Osteocyte (in vitro differentiated cells): Measurements from ENCODE around the gene NOL3. TPM values are rescaled to one million over a fixed set of nuclear protein-coding genes. Genes with fewer than 3 reads are reported as not detected.

ENCODE experiments used
- DNase-seq: peaks from one replicate; pipeline ENCODE4 v3.0.0; 2021; ENCODE audit warnings: mixed read lengths; ENCODE audit not compliant: unreplicated experiment; ENCODE audit errors: extremely low spot score
- H3K27ac Mint-ChIP-seq: one replicate; pipeline ENCODE4 v1.8.0; 2021; ENCODE audit warnings: mild to moderate bottlenecking, mixed read lengths; ENCODE audit not compliant: unreplicated experiment
- H3K27me3 Mint-ChIP-seq: one replicate; pipeline ENCODE4 v1.8.0; 2021; ENCODE audit warnings: mixed read lengths; ENCODE audit not compliant: unreplicated experiment
- H3K36me3 Mint-ChIP-seq: one replicate; pipeline ENCODE4 v1.8.0; 2021; ENCODE audit warnings: mixed read lengths; ENCODE audit not compliant: unreplicated experiment
- H3K4me1 Mint-ChIP-seq: one replicate; pipeline ENCODE4 v1.8.0; 2021; ENCODE audit warnings: mixed read lengths; ENCODE audit not compliant: unreplicated experiment
- H3K4me3 Mint-ChIP-seq: one replicate; pipeline ENCODE4 v1.8.0; 2021; ENCODE audit warnings: mild to moderate bottlenecking, moderate library complexity, mixed read lengths; ENCODE audit not compliant: unreplicated experiment
- H3K9me3 Mint-ChIP-seq: one replicate; pipeline ENCODE4 v1.8.0; 2021; ENCODE audit warnings: mixed read lengths; ENCODE audit not compliant: unreplicated experiment
- total RNA-seq: library from RNA; stranded (reverse); gene quantifications from 2 replicates; pipeline ENCODE4 v1.2.1, GENCODE V29; 2021
- TF ChIP-seq, protein P1 (sequence below): fragments of 200-600 bp; sonication (generic); IDR thresholded peaks from 2 replicates; pipeline ENCODE4 v1.5.0; 2021; ENCODE audit warnings: antibody characterized with exemption, mild to moderate bottlenecking, moderate library complexity

NOL3 gene
- total RNA-seq, 1 donor from 2014 or later, result 22.8 TPM

- Mint-ChIP-seq H3K4me3 (no peak overlapping the region), H3K4me1 (peaks cover 15% of the 10 kb centered on the region), H3K9me3 (no peaks in the 10 kb centered on the region), H3K27me3 (no peaks in the 10 kb centered on the region), H3K36me3 (no peaks in the 10 kb centered on the region), H3K27ac (no peak overlapping the region)
- DNase-seq, result no peak
- TF ChIP-seq, protein P1, sequence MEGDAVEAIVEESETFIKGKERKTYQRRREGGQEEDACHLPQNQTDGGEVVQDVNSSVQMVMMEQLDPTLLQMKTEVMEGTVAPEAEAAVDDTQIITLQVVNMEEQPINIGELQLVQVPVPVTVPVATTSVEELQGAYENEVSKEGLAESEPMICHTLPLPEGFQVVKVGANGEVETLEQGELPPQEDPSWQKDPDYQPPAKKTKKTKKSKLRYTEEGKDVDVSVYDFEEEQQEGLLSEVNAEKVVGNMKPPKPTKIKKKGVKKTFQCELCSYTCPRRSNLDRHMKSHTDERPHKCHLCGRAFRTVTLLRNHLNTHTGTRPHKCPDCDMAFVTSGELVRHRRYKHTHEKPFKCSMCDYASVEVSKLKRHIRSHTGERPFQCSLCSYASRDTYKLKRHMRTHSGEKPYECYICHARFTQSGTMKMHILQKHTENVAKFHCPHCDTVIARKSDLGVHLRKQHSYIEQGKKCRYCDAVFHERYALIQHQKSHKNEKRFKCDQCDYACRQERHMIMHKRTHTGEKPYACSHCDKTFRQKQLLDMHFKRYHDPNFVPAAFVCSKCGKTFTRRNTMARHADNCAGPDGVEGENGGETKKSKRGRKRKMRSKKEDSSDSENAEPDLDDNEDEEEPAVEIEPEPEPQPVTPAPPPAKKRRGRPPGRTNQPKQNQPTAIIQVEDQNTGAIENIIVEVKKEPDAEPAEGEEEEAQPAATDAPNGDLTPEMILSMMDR, result no peak
These were observed 7.7 kb downstream of the NOL3 start for GRCh38 chr16:67177743-67178699.

- Mint-ChIP-seq H3K27me3 (no peaks in the 10 kb centered on the region), H3K9me3 (no peaks in the 10 kb centered on the region), H3K4me3 (no peak overlapping the region), H3K27ac (no peak overlapping the region), H3K36me3 (no peaks in the 10 kb centered on the region), H3K4me1 (peaks cover 6% of the 10 kb centered on the region)
- DNase-seq, result no peak
- TF ChIP-seq, protein P1, result no peak
These were observed 9.2 kb downstream of the NOL3 start for GRCh38 chr16:67179421-67180080.

DNA sequence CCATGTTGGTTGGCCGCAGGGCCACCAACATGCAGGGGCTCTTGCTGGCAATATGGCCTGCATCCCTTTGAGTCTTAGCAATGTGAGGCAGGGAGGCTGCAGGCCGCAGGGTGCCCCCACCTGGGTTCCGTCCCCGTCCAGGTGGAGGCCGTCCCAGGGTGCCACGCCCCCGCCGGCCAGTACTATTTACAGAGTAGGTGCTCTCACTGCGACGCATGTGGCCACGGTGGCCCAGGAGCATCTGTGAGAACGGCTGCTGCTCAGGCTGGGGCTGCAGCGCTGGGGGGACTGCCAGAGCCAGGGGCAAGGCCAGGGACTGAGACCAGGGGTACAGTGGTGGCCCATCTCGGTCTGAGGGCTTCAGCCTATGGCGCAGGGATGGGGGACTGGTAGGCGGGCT, 9.8 kb downstream of the NOL3 start:
- Mint-ChIP-seq H3K4me1 (peaks cover 10% of the 10 kb centered on the region), H3K9me3 (no peaks in the 10 kb centered on the region), H3K27me3 (no peaks in the 10 kb centered on the region), H3K36me3 (no peaks in the 10 kb centered on the region), H3K4me3 (no peak overlapping the region), H3K27ac (no peak overlapping the region)
- DNase-seq, result no peak
- TF ChIP-seq, protein P1, result no peak

DNA sequence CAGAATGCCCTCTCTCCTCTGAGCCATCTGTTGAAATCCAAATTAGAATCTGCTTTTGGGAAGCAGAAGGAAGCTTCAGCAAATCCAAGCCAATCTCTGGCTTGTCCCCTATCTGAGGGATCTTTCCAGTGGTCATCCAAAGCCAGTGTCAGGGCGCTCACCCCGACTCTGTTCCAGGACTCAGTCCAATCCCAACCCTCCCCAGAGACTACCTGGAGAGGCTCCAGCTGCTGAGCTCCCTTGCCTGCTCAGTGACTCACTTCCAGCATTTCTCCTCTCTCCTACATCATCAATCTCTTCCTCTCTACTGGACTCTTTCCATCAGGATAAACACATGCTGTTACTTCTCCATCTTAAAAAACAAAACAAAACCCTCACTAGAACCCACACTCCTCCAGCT, 11.0 kb downstream of the NOL3 start:
- DNase-seq, result no peak
- no peak overlapping the region for H3K4me3 Mint-ChIP-seq
- peaks cover 16% of the 10 kb centered on the region for H3K4me1 Mint-ChIP-seq
- no peaks in the 10 kb centered on the region for H3K27me3 Mint-ChIP-seq
- H3K36me3 Mint-ChIP-seq, result no peaks in the 10 kb centered on the region
- TF ChIP-seq, protein P1, result no peak
- H3K27ac Mint-ChIP-seq, result no peak overlapping the region
- H3K9me3 Mint-ChIP-seq, result no peaks in the 10 kb centered on the region

DNA sequence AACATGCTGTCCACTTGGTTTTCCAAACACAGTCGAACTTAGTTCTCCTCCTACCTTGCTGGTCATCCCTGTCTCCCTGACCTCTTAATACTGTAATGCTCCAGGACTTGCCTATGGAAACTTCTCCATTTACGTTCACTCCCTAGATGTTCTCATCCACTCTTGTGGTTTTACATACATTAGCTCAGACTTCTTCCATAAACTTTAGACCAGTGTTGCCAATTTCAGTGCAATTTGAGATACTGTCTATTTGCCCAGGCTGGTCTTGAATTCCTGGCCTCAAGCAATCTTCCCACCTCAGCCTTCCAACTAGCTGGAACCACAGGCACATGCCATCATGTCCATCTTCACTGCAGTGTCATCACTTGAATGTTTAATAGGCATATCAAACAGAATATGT, 11.9 kb downstream of the NOL3 start:
- Mint-ChIP-seq H3K27ac (no peak overlapping the region), H3K36me3 (no peaks in the 10 kb centered on the region), H3K4me3 (no peak overlapping the region), H3K4me1 (peaks cover 16% of the 10 kb centered on the region), H3K27me3 (no peaks in the 10 kb centered on the region), H3K9me3 (no peaks in the 10 kb centered on the region)
- DNase-seq, result no peak
- TF ChIP-seq, protein P1, result no peak
